MM.1S (cell line): ENCODE data around the gene ZNF462.

ENCODE experiments used
- DNase-seq: peaks from one replicate; pipeline ENCODE4 v3.0.0-alpha.2; 2015
- H2AFZ ChIP-seq: fragments of 300-600 bp; sonication (generic); 2 replicates; pipeline ENCODE4 v1.6.0; 2016; ENCODE audit warnings: antibody characterized with exemption, low read length
- H3F3A ChIP-seq: fragments of 300-600 bp; sonication (generic); 2 replicates; pipeline ENCODE4 v1.6.1; 2016; ENCODE audit warnings: mild to moderate bottlenecking, antibody characterized with exemption, low read length, moderate library complexity, mixed read lengths; ENCODE audit not compliant: insufficient read depth
- H3K27ac ChIP-seq: fragments of 300-600 bp; sonication (generic); 2 replicates; pipeline ENCODE4 v1.5.1; 2016; ENCODE audit warnings: mild to moderate bottlenecking, low read length
- H3K27me3 ChIP-seq: fragments of 300-600 bp; sonication (generic); replicated peaks from 2 replicates; pipeline ENCODE4 v1.6.0; 2016; ENCODE audit warnings: low read length; ENCODE audit not compliant: insufficient read depth
- H3K36me3 ChIP-seq: fragments of 300-600 bp; sonication (generic); replicated peaks from 2 replicates; pipeline ENCODE4 v1.6.1; 2016; ENCODE audit warnings: mild to moderate bottlenecking, low read length, mixed read lengths; ENCODE audit not compliant: insufficient read depth
- H3K4me1 ChIP-seq: fragments of 300-600 bp; sonication (generic); 2 replicates; pipeline ENCODE4 v1.6.1; 2016; ENCODE audit warnings: low read length, mixed read lengths
- H3K4me2 ChIP-seq: fragments of 300-600 bp; sonication (generic); 2 replicates; pipeline ENCODE4 v1.6.0; 2016; ENCODE audit warnings: low read depth, low read length
- H3K4me3 ChIP-seq: fragments of 300-600 bp; sonication (generic); 2 replicates; pipeline ENCODE4 v1.5.1; 2016; ENCODE audit warnings: low read length, mixed read lengths
- H3K79me2 ChIP-seq: fragments of 300-600 bp; sonication (generic); 2 replicates; pipeline ENCODE4 v1.6.1; 2016; ENCODE audit warnings: mixed run types, low read length, mixed read lengths
- H3K9ac ChIP-seq: fragments of 300-600 bp; sonication (generic); 2 replicates; pipeline ENCODE4 v1.6.1; 2016; ENCODE audit warnings: low read length, mixed read lengths
- H3K9me2 ChIP-seq: fragments of 300-600 bp; sonication (generic); replicated peaks from 2 replicates; pipeline ENCODE4 v1.6.1; 2016; ENCODE audit warnings: mild to moderate bottlenecking, low read length, mixed read lengths; ENCODE audit not compliant: insufficient read depth
- H3K9me3 ChIP-seq: fragments of 300-600 bp; sonication (generic); replicated peaks from 2 replicates; pipeline ENCODE4 v1.6.1; 2016; ENCODE audit warnings: mild to moderate bottlenecking, low read length, mixed read lengths; ENCODE audit not compliant: insufficient read depth
- H4K20me1 ChIP-seq: fragments of 300-600 bp; sonication (generic); 2 replicates; pipeline ENCODE4 v1.6.1; 2016; ENCODE audit warnings: mild to moderate bottlenecking, low read length, moderate library complexity, mixed read lengths; ENCODE audit not compliant: insufficient read depth
- EZH2 ChIP-seq: fragments of 300-600 bp; sonication (generic); optimal IDR thresholded peaks from 2 replicates; pipeline ENCODE3; 2017; ENCODE audit warnings: low read depth, mild to moderate bottlenecking, antibody characterized with exemption, low read length, mixed read lengths
- EZH2phosphoT487 ChIP-seq: fragments of 300-600 bp; sonication (generic); IDR thresholded peaks from 2 replicates; pipeline ENCODE4 v1.6.1; 2018; ENCODE audit warnings: antibody characterized with exemption, low read length
- TF ChIP-seq, protein P1 (sequence below): fragments of 300-600 bp; sonication (generic); IDR thresholded peaks from 2 replicates; pipeline ENCODE4 v1.5.1; 2016; ENCODE audit warnings: antibody characterized with exemption, low read length, mixed read lengths

Gene ZNF462

DNA sequence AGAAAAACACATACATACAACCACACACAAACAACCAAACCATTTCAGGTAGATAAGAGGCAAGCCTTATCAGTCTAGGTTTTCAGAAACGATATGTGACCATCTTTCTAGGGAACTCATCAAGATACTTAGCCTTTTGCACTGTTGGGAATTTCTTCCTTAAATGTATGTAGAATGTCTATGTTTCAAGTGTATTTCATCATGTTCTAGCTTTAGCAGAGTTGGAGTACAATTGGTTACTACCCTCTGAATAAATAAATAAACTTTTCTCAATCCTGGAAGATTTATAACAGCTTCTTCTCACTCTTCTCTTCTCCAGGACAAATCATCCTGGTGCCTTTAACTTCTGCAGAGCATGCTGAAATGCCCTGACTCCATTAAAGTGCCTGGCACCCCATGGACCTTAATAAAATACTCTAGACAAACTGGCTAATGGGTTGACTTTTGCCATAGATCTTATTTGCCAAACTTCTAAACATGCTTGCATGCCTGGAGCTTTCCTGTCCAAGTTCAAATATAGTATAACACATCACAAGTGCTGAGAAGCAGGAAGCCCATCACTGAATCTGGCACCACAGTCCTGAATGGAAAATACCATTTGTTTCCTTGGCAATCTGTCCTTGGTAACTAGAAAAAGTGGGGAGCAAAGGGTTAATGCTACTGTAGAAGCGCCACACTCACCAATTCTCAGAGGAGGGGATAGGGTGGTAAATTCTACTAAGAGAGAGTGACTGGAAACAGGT lies 33.1 kb upstream of the ZNF462 start:
- H3K36me3 ChIP-seq = no peaks in the 10 kb centered on the region
- no peak for TF ChIP-seq EZH2phosphoT487
- TF ChIP-seq EZH2 = no peak
- TF ChIP-seq, protein P1, sequence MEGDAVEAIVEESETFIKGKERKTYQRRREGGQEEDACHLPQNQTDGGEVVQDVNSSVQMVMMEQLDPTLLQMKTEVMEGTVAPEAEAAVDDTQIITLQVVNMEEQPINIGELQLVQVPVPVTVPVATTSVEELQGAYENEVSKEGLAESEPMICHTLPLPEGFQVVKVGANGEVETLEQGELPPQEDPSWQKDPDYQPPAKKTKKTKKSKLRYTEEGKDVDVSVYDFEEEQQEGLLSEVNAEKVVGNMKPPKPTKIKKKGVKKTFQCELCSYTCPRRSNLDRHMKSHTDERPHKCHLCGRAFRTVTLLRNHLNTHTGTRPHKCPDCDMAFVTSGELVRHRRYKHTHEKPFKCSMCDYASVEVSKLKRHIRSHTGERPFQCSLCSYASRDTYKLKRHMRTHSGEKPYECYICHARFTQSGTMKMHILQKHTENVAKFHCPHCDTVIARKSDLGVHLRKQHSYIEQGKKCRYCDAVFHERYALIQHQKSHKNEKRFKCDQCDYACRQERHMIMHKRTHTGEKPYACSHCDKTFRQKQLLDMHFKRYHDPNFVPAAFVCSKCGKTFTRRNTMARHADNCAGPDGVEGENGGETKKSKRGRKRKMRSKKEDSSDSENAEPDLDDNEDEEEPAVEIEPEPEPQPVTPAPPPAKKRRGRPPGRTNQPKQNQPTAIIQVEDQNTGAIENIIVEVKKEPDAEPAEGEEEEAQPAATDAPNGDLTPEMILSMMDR = no peak
- no peaks in the 10 kb centered on the region for H3K4me1 ChIP-seq
- no peaks in the 10 kb centered on the region for H3K9me3 ChIP-seq
- H2AFZ ChIP-seq = no peak overlapping the region
- H4K20me1 ChIP-seq = no peaks in the 10 kb centered on the region
- no peak overlapping the region for H3K4me3 ChIP-seq
- H3K79me2 ChIP-seq = no peaks in the 10 kb centered on the region
- DNase-seq = no peak
- H3K27me3 ChIP-seq = no peaks in the 10 kb centered on the region
- H3K27ac ChIP-seq = no peak overlapping the region
- no peak overlapping the region for H3K9ac ChIP-seq
- H3K4me2 ChIP-seq = no peak overlapping the region
- no peaks in the 10 kb centered on the region for H3F3A ChIP-seq
- H3K9me2 ChIP-seq = no peaks in the 10 kb centered on the region

DNA sequence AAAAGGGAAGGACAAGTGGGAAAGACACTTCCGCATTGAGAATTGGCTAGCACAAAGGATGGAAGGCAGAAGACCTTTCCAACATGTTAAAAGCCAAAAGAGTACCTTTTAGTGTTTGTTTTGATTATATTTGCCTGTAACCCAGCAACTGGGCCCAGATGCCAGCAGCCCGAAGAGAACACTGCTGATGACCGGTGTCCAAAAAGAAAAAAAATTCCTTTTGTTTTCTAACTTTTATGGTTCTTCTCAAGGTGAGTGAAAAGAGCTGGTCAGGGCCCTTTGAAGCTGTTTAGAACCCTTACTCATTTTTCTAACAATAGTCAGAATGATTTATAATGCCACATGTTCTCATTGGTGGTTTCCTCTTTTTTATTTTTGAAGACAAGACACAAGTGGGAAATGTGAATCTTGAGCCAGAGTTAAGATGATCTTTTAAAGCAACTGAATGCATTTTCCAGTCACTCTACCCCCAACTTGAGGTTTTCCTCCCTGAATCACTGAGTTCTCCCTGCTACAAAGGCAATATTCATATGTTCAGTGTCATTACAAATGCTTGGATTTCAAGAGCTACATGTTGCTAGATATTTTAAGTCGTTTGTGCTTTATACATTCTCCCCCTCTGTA lies 32.3 kb upstream of the ZNF462 start:
- Histone ChIP-seq H3K4me3 (no peak overlapping the region), H3K27me3 (no peaks in the 10 kb centered on the region), H3F3A (no peaks in the 10 kb centered on the region), H2AFZ (no peak overlapping the region), H3K9me2 (no peaks in the 10 kb centered on the region), H3K9me3 (no peaks in the 10 kb centered on the region), H4K20me1 (no peaks in the 10 kb centered on the region), H3K79me2 (no peaks in the 10 kb centered on the region), H3K27ac (no peak overlapping the region), H3K4me1 (no peaks in the 10 kb centered on the region), H3K9ac (no peak overlapping the region), H3K4me2 (no peak overlapping the region), H3K36me3 (no peaks in the 10 kb centered on the region)
- no peak for TF ChIP-seq EZH2phosphoT487
- TF ChIP-seq, protein P1 = no peak
- TF ChIP-seq EZH2 = no peak
- DNase-seq = no peak

DNA sequence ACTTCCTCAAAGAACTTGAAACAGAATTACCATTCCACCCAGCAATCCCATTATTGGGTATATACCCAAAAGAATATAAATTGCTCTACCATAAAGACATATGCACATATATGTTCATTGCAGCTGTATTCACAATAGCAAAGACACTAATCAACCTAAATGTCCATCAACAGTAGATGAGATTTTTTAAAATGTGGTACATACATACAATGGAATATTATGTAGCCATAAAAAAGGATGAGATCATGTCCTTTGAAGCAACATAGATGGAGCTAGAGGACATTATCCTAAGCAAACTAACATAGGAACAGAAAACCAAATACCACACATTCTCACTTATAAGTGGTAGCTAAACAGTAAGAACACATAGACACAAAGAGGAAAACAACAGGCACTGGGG lies 28.1 kb upstream of the ZNF462 start:
- H3K4me2 ChIP-seq = no peak overlapping the region
- H3K9me2 ChIP-seq = no peaks in the 10 kb centered on the region
- H3K79me2 ChIP-seq = no peaks in the 10 kb centered on the region
- no peak overlapping the region for H2AFZ ChIP-seq
- H4K20me1 ChIP-seq = no peaks in the 10 kb centered on the region
- no peaks in the 10 kb centered on the region for H3F3A ChIP-seq
- H3K36me3 ChIP-seq = no peaks in the 10 kb centered on the region
- TF ChIP-seq EZH2 = no peak
- TF ChIP-seq EZH2phosphoT487 = no peak
- TF ChIP-seq, protein P1 = no peak
- DNase-seq = no peak
- no peak overlapping the region for H3K27ac ChIP-seq
- H3K27me3 ChIP-seq = no peaks in the 10 kb centered on the region
- no peaks in the 10 kb centered on the region for H3K9me3 ChIP-seq
- H3K4me3 ChIP-seq = no peak overlapping the region
- H3K4me1 ChIP-seq = no peaks in the 10 kb centered on the region
- H3K9ac ChIP-seq = no peak overlapping the region
